ENCODE results near the gene HOXB13. TPM values are rescaled to one million over a fixed set of nuclear protein-coding genes. Genes with fewer than 3 reads are reported as not detected.
A peak's percentile ranks its signal among the peaks of the same experiment; 100 is the strongest.

Gene HOXB13
- total and polyA plus RNA-seq, 7 experiments from 2014 or later: not detected

DNA sequence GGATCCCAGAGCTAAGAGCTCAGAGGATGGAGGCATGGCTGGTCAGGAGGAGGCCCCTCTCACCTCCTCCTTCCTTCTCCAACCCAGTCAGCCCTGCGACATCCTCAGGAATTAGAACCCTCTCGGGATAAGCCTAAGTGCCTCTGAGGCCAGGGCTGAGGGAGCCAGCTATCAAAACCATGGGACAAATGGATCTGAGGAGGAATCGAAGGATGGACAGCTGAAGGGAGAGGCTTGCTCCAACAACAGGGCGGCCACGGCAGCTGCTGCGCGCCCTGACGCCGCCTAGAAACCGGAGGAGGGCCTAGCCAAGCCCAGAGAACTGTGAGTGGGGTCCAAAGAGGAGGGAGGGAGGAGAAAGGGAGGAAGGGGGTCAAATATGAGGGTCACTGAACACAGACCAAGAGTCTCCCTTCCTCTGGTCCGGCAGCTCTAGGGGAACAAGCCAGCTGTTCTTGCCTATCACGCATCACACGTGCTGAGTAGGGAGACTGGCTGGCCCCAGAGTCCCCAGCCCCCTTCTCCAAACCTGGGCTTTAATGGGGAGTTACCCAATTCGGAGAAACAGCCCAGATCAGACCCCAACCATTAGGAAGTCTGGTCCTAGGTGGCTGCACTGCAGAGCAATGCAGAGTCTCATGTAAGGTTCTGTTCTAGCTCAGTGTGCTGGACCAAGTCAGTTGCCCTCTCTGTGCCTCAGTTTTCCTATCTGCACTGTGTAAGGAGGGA is 5.9 kb upstream of the HOXB13 start:
- no peak overlapping the region for H3K27ac ChIP-seq (ENCODE audit: low read depth, low read length)
- no peaks in the 10 kb centered on the region for H3K36me3 ChIP-seq (ENCODE audit: control insufficient read depth in 2 of 3, insufficient read depth in 3 of 3, low read length in 3 of 3)
- Mint-ChIP-seq H3K27ac (peak overlapping the region in 1 of 9 donors; percentile 41), H3K36me3 (no peaks in the 10 kb centered on the region), H3K9me3 (peaks cover 0 to 6% (median 0%) of the 10 kb centered on the region in 11 donors), H3K27me3 (peaks cover 91 to 97% (median 94%) of the 10 kb centered on the region in 5 donors), H3K4me1 (peaks cover 11 to 30% (median 20%) of the 10 kb centered on the region in 7 donors), H3K4me3 (no peak overlapping the region)
- H3K9me3 ChIP-seq (ENCODE audit: control insufficient read depth in 2 of 3, low read length in 3 of 3): no peaks in the 10 kb centered on the region
- H3K4me1 ChIP-seq (ENCODE audit: control insufficient read depth in 2 of 2, insufficient read depth in 2 of 2, low read length in 2 of 2): peaks cover 0 to 12% of the 10 kb centered on the region in 2 donors
- H3K4me3 ChIP-seq (ENCODE audit: low read length): no peak overlapping the region
- ATAC-seq (no peak), DNase-seq (no peak)
- intact Hi-C loops (cut with micrococcal nuclease): loop anchor here in 1 of 2 donors (2.0 kb wide), 1 partner anchor 16 kb away; no protein-coding TSS in a partner anchor
- CTCF ChIA-PET: no interaction called here
- POLR2A ChIA-PET: no interaction called here
- peaks cover 21 to 42% of the 10 kb centered on the region in 2 donors for H3K27me3 ChIP-seq (ENCODE audit: control insufficient read depth in 2 of 2, insufficient read depth in 2 of 2, low read length in 2 of 2)

DNA sequence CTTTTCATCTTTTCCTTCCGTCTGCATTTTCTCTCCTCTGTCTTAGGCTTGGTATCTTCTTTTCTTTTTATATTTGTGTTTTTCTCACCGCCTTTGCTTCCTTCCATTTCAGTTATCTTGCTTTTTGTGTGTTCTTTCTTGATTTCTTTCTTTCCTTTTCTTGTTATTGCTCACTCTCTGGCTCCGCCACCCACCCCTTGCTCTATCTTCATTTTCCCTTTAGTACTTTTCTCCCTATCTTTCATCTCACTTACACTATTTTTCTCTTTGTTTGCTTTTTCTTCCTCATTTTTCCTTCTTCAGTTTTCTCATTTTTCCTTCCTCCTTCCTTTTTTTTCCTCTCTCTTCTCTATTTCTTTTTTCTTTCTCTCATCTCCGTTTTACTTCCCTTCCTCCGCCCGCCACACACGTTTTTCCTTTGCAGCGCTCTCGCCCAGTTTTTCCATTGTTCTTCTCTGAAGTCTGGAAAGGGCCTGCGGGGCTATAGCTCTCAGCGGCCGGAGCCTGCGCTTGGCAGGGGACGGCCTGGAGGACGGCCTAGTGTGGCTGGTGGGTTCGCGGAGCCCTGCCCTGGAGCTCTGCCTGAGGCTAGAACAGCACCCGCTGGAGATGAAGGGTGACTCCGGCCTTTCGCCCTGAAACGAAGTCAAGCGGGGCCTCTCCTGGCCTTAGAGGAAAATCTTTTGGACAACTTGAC is 5.2 kb upstream of the HOXB13 start:
- H3K9me3 ChIP-seq (ENCODE audit: control insufficient read depth in 2 of 3, low read length in 3 of 3): no peaks in the 10 kb centered on the region
- intact Hi-C loops (cut with micrococcal nuclease): loop anchor here in 1 of 2 donors (2.0 kb wide), 1 partner anchor 15 kb away; no protein-coding TSS in a partner anchor
- peaks cover 24 to 45% of the 10 kb centered on the region in 2 donors for H3K27me3 ChIP-seq (ENCODE audit: control insufficient read depth in 2 of 2, insufficient read depth in 2 of 2, low read length in 2 of 2)
- Mint-ChIP-seq H3K27ac (peak overlapping the region in 1 of 9 donors; percentile 35), H3K9me3 (peaks cover 0 to 6% (median 0%) of the 10 kb centered on the region in 11 donors), H3K4me1 (peaks cover 13 to 30% (median 16%) of the 10 kb centered on the region in 7 donors), H3K36me3 (no peaks in the 10 kb centered on the region), H3K27me3 (peaks cover 91 to 97% (median 93%) of the 10 kb centered on the region in 5 donors), H3K4me3 (peak overlapping the region; percentile 6 to 69 (median 54))
- POLR2A ChIA-PET: interaction anchor here (2.1 kb wide), 1 partner anchor 10 kb away, joined by 6 read pairs; no protein-coding TSS in a partner anchor
- H3K27ac ChIP-seq (ENCODE audit: low read depth, low read length): no peak overlapping the region
- peaks cover 0 to 8% of the 10 kb centered on the region in 2 donors for H3K4me1 ChIP-seq (ENCODE audit: control insufficient read depth in 2 of 2, insufficient read depth in 2 of 2, low read length in 2 of 2)
- DNase-seq: no peak
- no peaks in the 10 kb centered on the region for H3K36me3 ChIP-seq (ENCODE audit: control insufficient read depth in 2 of 3, insufficient read depth in 3 of 3, low read length in 3 of 3)
- no peak overlapping the region for H3K4me3 ChIP-seq (ENCODE audit: low read length)
- CTCF ChIA-PET: no interaction called here
- no peak for ATAC-seq

DNA sequence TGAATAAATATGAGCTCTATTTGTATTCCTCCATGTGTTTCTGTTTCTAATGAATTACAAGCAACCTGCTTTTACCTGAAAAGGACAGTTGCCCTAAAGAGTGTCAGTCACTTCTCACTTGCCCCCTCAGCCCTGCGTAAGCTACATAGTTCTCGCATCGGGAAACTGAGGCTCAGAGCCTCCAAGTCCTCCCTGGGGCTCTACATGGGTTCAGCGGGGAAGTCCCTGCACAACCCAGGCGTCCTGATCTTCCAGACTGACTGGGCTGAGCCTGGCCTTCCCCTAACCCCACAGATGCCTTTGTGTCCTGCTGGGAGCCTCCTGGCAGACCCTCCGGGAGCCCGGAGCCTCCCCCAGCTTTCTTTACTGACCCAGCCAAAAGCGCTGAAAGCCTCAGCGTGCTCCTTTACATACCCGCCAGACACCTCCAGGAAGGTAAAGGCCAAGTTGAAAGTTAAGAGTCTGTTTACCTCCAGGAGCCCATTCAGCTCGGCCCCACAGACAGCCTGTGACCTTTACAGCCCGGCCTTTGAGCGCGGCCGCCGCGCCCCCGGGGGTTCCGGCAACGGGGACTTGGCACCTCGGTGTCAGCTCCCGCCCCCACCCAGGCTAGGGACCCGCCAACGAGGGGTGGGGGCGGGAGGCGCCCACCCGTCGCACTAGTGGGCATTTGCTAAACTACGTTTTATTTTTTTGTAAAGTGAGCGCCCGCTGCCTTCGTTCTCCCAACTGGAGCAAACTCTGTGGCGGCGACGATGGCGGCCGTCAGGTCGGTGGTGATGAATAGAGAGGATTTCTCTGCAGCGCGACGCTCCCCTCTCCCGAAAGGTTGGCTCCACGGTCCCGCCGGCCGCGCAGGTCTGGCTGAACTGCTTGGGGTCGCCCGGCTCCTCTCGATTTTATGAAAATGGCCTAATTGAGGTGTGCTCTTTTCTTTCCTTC is 4.4 kb upstream of the HOXB13 start:
- Histone ChIP-seq H3K27ac (ENCODE audit: low read depth, low read length) (no peak overlapping the region), H3K4me1 (ENCODE audit: control insufficient read depth in 2 of 2, insufficient read depth in 2 of 2, low read length in 2 of 2) (peaks cover 5 to 14% of the 10 kb centered on the region in 2 donors), H3K27me3 (ENCODE audit: control insufficient read depth in 2 of 2, insufficient read depth in 2 of 2, low read length in 2 of 2) (peaks cover 23 to 48% of the 10 kb centered on the region in 2 donors), H3K36me3 (ENCODE audit: control insufficient read depth in 2 of 3, insufficient read depth in 3 of 3, low read length in 3 of 3) (no peaks in the 10 kb centered on the region), H3K9me3 (ENCODE audit: control insufficient read depth in 2 of 3, low read length in 3 of 3) (no peaks in the 10 kb centered on the region), H3K4me3 (ENCODE audit: low read length) (no peak overlapping the region)
- no peaks in the 10 kb centered on the region for H3K36me3 Mint-ChIP-seq
- peaks cover 92 to 97% (median 94%) of the 10 kb centered on the region in 5 donors for H3K27me3 Mint-ChIP-seq
- H3K9me3 Mint-ChIP-seq: peaks cover 0 to 6% (median 0%) of the 10 kb centered on the region in 11 donors
- POLR2A ChIA-PET: interaction anchor here (2.1 kb wide), 1 partner anchor 9 kb away, joined by 6 read pairs; no protein-coding TSS in a partner anchor
- intact Hi-C loops (cut with micrococcal nuclease): no loop called here
- H3K4me3 Mint-ChIP-seq: peak overlapping the region in 8 of 10 donors; percentile 6 to 69 (median 56)
- CTCF ChIA-PET: no interaction called here
- DNase-seq (no peak), ATAC-seq (no peak)
- H3K4me1 Mint-ChIP-seq: peaks cover 18 to 35% (median 23%) of the 10 kb centered on the region in 7 donors
- no peak overlapping the region for H3K27ac Mint-ChIP-seq

DNA sequence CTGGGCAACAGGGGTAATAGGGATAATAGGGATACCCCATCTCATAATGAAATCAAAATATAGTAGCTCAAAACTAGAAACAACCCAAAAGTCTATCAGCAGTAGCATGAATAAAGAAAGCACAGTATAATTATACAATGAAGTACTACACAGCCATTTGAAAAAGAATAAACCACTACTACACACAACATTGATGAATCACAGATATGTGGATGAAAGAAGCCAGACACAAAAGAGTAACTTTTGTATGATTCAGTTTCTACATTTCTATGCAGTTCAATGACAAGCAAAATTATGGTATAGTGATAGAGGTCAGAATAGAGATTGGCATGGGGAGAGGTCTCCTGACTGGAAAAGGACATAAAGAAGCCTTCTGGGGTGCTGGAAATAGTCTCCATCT is 2.8 kb upstream of the HOXB13 start:
- DNase-seq (no peak), ATAC-seq (no peak)
- Mint-ChIP-seq H3K9me3 (peaks cover 0 to 1% (median 0%) of the 10 kb centered on the region in 11 donors), H3K4me1 (peaks cover 19 to 46% (median 25%) of the 10 kb centered on the region in 7 donors), H3K36me3 (no peaks in the 10 kb centered on the region), H3K4me3 (no peak overlapping the region), H3K27ac (no peak overlapping the region), H3K27me3 (peaks cover 93 to 97% (median 96%) of the 10 kb centered on the region in 5 donors)
- POLR2A ChIA-PET: no interaction called here
- Histone ChIP-seq H3K4me3 (ENCODE audit: low read length) (no peak overlapping the region), H3K4me1 (ENCODE audit: control insufficient read depth in 2 of 2, insufficient read depth in 2 of 2, low read length in 2 of 2) (peaks cover 5 to 16% of the 10 kb centered on the region in 2 donors), H3K9me3 (ENCODE audit: control insufficient read depth in 2 of 3, low read length in 3 of 3) (no peaks in the 10 kb centered on the region), H3K27ac (ENCODE audit: low read depth, low read length) (no peak overlapping the region), H3K27me3 (ENCODE audit: control insufficient read depth in 2 of 2, insufficient read depth in 2 of 2, low read length in 2 of 2) (peaks cover 36 to 63% of the 10 kb centered on the region in 2 donors), H3K36me3 (ENCODE audit: control insufficient read depth in 2 of 3, insufficient read depth in 3 of 3, low read length in 3 of 3) (no peaks in the 10 kb centered on the region)
- CTCF ChIA-PET: no interaction called here
- intact Hi-C loops (cut with micrococcal nuclease): no loop called here

DNA sequence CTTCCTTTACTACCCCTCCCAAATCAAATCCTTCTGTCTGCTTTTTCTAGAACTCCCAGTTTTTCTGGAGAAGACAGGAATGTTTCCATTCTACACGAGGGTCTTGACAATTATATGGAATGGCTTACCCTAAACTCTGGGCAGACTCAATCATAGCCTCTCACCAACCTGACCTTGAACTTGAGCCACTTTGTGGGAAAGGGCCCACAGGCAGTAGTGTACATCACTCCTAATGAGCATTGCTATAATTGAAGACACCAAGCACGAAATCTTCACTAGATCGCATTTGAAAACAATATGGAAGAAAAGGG is 1.6 kb upstream of the HOXB13 start:
- H3K27me3 Mint-ChIP-seq: peaks cover 93 to 97% (median 94%) of the 10 kb centered on the region in 5 donors
- no peak overlapping the region for H3K27ac ChIP-seq (ENCODE audit: low read depth, low read length)

More for the DNA sequence above, 1.6 kb upstream of the HOXB13 start:
- Histone ChIP-seq H3K9me3 (ENCODE audit: control insufficient read depth in 2 of 3, low read length in 3 of 3) (no peaks in the 10 kb centered on the region), H3K36me3 (ENCODE audit: control insufficient read depth in 2 of 3, insufficient read depth in 3 of 3, low read length in 3 of 3) (no peaks in the 10 kb centered on the region), H3K4me1 (ENCODE audit: control insufficient read depth in 2 of 2, insufficient read depth in 2 of 2, low read length in 2 of 2) (peaks cover 6 to 19% of the 10 kb centered on the region in 2 donors), H3K27me3 (ENCODE audit: control insufficient read depth in 2 of 2, insufficient read depth in 2 of 2, low read length in 2 of 2) (peaks cover 34 to 72% of the 10 kb centered on the region in 2 donors), H3K4me3 (ENCODE audit: low read length) (no peak overlapping the region)
- Mint-ChIP-seq H3K4me3 (peak overlapping the region in 2 of 10 donors; percentile 1 to 22), H3K9me3 (peaks cover 0 to 1% (median 0%) of the 10 kb centered on the region in 11 donors), H3K4me1 (peaks cover 19 to 47% (median 28%) of the 10 kb centered on the region in 7 donors), H3K27ac (no peak overlapping the region), H3K36me3 (no peaks in the 10 kb centered on the region)
- ChIA-PET POLR2A (no interaction called here), CTCF (no interaction called here)
- DNase-seq (peak in 1 of 9 donors; percentile 0), ATAC-seq (no peak)
- intact Hi-C loops (cut with micrococcal nuclease): no loop called here
